Measurements from ENCODE around the gene PKD1L1.

GRCh38 chr7:47882635-47883034, 65.6 kb downstream of the PKD1L1 start:
- TF ChIP-seq CTCF (optimal IDR thresholded peaks at IDR 0.05 in 1 of 3, IDR thresholded peaks at IDR 0.05 in 1 of 3, conservative IDR thresholded peaks at IDR 0.05 in 1 of 3; ENCODE audit: extremely low read depth in 1 of 3, insufficient read depth in 2 of 3, low read length in 3 of 3) (no peak), EZH2 (IDR thresholded peaks at IDR 0.05; ENCODE audit: low read length) (no peak)
